Measurements from ENCODE around the gene SPON1.

SPON1 gene

DNA sequence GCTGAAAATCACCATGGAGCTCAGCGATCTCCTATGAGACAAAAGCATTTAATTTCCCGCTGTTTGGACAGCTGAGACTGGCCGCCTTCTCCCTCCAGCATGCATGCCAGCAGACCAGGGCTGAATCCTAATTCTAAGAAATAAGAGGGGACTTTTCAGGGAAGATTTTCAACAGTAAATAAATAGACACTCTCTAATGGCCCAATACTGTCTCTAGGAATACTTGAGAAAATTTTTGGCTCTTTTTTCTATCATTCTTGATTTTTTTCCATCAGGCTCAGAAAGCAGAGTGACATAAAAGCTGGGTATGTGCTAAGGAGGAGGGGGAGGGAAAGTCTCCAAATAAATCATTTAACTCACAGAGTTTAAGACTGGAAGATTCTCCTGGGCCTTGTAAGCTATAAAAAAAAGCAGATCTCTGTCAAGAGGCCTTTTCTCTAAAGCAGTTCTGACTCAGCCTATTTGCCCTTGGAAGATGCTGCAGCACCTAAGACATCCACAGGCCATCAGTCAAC is 17.6 kb upstream of the SPON1 start:
- no peak for DNase-seq

DNA sequence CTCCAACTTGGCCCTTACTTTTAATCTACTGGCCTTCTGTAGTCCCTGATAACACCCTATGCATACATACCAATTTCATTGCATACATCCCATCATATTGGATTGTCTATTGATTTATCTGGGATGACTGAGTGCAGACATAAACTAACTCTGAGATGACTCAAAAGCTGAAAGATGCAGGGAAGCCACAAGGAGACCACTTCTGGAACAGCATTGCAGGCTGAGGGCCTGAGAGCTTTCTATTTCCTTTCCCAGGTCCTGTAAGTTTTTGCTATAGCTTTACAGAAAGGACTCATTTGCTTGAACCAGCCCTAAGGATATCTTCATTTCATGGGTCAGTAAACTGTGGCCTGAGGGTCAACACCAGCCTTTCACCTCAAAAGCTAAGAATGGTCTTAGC is 15.1 kb upstream of the SPON1 start:
- DNase-seq, result no peak

DNA sequence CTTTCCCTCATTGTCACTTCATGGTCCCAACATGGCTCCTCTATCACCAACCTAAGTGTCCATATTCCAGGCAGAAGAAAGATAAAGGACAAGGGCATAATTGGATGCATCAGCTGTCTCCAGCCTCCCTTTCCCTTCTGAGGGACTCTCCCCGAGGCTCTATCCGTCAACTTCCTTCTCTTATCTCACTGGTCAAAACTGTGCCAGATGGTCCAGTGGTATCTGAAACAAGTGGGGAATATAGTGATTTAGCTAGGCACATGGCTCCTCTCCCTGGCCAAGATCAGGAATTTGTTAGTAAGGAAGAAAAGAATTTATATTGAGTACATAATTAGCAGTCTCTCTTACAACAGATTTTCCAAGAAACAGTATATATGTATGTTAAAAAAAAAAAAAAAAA is 12.6 kb upstream of the SPON1 start:
- no peak for DNase-seq

DNA sequence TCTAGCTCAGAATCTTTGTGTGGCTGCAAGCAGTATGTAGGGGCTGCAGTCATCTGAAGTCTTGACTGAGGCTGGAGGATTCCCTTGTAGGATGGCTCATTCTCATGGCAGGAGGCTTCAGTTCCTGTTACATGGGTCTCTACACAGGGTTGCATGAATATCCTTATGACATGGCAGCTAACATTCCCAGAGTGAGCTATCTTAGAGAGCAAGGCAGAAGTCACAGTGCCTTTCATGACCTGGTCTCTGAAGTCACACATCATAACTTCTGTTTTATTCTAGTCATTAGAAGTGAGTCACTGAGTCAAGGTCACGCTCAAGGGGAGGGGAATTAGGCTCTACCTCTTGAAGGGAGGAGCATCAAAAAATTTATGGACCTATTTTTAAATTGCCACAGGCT is 10.3 kb upstream of the SPON1 start:
- DNase-seq, result no peak

DNA sequence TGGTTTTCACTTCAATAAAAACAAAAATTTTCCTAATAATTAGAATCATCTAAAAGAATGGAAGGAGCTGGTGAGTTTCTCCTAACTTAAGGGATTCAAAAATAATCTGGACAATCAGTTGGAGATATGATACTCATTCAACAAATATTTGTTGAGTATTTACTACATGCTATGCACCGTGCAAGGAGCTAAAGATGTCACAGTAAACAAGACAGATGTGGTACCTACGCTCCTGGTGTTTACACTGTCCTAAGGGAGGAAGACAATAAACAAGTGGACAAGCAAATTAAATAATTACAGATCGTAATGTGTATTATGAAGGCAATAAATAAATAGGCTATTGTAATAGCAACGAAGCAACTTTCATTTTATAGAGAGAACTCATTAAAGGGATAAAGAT is 9.9 kb upstream of the SPON1 start:
- no peak for DNase-seq

DNA sequence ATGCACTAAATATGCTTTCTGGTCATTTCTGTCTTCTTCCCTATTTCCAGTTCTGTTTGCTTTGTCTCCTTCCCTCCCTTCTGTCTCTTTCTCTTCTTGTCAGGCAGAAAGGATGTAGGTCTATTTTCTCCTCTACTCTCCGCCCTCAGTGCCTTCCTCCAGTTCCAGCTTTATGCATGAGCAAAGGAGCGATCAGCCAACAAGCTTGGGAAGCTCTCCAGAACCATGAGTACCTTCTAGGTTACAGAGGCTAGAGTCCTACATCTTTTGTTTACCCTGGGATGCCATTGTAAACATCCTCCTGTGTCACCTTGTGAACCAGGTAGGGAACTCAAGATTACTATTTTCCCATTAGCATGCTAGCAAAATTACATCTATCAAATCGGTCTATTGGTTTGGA is 7.9 kb upstream of the SPON1 start:
- DNase-seq, result no peak

DNA sequence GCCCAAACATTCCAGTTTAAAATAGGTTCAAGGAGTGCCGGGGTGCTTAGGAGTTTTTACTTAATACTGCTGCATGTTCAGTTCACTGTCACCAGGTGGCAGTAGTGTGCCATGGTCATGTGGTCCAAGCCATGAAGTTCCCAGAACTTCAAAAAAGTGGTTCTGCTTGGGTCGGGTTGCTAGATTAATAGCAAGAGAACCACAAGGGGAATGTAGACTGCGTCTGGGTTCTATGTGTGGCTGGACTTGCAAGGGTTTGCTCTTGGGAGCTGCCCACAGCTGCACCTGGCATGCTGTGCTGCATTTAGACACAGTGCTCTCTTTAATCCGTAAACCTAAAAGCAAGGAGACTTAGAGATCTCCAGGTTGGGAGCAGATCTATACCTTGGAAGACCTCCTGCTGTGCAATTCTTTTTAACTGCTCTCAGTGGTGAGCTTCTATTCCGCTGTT is 6.5 kb upstream of the SPON1 start:
- DNase-seq, result no peak

DNA sequence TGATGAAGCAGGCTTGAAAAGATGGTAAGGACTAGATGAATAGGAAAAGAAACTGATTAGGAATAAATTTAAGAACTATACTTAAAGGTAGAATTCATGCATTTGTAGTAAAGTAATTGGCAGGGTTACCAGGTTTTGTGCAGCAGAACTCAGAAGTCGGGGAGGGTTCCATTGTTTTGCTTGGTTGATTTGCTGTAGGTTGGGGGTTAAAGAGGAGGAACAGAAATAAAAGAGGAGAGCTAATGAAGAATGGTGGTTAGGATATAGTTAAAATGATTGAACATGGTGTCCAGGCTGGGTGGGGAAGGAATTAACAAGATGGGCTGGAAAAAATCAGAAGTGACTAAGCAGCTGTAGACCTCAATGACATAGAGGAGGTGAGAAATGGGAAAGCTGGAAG is 5.5 kb upstream of the SPON1 start:
- no peak for DNase-seq

DNA sequence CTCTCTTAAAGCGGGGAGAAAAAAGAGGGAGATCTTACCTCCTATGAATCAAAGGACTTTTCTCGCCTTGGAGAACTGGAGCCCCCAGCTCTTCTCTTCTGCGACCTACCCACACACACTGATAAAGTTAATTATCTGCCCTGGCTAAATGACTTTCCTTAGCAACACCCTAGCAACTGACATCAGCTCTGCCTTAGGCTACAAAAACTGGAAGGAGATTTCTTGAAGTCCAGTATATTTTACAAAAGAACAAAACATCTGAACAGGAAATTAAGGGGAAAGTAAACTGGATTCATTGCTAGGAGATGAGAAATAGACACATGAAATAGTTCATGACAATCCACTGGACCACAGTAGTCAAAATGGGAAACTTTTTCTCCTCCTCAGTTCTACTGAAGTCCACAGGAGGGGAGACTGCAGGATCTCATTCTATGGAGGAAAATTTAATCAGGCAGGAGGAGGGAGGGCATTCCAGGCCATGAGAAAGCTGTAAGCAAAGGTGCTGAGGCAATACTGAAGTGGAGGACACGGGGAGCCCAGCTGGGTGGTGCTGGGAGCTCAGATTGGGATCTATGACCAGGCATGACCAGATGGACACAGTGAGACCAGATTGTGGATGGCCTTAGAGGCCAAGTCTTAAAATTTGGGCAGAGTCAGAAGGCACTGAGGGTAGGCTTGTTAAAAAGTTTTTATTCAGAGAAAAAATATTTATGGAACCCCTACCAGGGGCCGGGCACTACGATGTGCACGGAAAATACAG is 3.7 kb upstream of the SPON1 start:
- no peak for DNase-seq

DNA sequence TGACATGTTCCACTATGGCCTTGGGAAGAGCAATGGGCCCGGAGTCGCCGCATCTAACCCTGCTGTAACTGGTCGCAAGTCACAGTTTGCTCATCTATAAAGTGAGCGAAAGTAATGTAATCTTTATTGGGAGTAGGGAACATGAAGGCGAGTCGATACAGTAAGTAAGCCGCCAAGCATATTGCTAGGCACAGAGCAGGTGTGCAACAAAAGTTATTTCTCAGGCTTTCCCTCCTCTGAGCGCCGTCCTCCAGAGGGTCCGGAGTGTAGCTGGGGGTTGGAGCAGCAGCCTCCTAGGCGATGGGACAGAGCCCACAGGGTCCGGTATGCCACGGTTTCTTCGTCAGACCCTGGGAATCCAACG is 343 bp upstream of the SPON1 start:
- DNase-seq, result no peak

DNA sequence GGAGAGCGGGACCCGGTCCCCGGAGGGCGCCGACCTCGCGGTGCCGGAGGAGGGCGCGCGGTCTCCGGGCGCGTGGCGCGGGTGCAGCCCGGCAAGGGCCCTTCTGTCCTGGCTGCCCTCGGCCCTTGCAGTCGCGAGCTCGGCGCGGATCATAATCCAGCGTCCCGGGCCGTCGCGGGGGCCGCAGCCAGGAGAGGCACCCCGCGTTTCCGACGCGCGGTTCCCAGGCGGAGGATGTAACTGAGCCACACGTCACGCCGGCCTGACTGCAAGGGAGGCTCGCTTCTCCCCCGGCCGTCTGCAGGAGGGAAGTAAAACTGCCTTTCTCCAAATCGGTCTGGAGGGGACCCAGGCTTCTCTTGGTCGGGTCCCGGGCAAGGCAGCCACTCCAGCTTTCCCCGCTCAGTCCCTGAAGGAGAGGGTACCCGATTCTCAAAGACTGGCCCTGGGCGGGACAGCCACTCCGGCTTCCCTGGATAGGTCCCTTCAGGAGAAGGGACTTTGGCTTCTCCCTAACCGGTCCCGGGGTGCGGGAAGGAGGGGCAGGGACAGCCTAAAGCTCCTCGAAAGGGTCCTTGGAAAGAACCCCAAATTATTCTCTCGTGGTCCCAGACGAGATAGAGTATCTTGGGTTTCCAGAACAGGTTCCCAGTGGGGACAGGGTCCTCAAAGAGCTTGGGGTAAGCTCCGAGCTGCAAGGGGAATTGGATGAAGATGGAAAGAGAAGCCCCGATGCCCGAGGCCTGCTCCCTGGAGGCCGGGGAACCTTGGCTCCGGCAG is 836 bp downstream of the SPON1 start:
- DNase-seq, result no peak

DNA sequence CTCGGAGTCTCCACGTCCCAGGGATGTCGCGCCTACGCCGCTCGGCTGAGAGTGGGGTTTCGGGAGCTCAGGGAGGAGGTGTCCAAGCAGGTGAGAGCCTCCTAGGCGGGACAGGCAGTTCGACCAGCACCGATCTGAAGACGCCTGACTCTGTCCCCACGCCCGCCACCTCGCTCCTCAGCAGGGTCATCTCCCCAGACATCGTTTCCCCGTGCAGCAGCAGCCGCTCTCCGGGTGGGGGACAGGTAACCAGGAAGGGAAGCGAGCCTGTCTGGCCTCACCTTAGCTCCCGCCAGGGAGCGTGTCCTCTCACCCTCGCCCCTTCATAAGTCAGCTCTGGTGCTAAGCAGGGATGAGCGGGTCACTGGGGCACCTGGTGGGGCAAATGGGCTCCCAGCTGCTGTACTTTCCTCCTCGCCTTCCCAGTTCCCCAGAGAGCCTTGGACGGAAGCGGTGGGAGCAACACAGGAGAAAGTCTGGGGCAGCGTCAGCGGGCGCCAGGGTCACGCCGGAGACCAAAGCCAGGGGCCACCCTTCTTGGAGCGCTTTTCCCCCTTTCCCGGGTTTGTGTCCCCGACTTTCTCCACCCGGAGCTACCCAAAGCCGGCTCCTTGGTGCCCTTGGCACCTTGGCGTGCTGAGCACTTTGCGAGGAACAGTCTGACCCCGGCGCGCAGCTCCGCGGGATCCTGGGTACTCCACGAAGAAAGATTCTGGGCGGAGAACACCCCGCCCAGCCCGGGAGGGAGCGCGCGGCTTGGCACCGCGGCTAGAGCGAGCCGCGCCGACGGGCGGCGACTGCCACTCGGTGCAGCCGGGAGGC is 1.6 kb downstream of the SPON1 start:
- DNase-seq, result no peak

DNA sequence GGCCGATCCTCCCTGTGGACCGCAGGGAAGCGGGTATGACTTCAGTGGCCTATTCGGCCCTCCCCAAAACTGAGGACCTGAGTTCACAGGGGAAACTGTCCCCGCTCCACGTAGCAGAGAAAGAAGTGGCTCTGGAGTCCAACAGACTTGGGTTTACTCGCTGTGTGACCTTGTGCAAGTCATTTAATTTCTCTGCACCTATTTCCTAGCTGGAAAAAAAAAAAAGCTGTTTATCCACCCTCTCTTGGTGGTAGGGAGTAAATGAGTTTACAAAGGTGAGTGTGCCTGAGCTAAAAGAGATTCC is 2.2 kb downstream of the SPON1 start:
- no peak for DNase-seq

DNA sequence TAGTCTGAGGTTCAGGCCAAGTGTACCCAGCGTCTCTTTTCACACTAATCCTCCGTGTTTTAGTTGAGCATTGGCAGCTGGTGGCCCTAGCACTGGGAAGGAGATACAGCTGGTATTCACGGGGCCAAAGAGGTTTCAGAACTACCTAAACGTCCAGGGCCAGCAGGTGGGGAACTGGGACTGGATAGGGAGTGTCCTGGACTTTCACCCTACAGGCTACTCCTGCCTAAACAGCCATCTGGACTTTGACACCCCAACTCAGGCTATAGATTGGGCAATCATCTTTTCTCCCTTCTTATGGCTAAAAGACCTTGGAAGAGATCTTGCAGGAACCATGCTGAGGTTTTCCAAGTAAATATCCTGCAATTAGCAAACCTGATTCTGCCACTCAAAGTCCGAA is 2.8 kb downstream of the SPON1 start:
- no peak for DNase-seq

DNA sequence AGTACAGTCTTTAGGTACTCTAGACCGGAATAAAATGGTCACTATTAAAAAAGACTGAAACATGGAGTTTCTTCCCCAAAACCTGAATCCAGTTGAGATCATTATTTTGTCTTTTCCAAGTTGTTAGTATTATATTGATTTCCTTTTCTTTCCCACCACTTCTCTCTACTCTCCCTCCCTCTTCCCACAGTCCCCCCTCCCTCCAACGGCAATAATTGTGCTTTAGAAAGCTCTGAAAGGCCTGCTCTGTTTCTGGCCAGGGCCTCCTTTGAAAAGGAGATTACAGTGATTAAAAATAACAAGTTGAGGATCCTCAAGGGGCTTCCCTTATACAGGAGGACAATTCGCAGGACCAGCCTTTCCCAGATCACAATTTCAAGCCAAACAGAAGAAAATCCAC is 3.5 kb downstream of the SPON1 start:
- DNase-seq, result no peak

DNA sequence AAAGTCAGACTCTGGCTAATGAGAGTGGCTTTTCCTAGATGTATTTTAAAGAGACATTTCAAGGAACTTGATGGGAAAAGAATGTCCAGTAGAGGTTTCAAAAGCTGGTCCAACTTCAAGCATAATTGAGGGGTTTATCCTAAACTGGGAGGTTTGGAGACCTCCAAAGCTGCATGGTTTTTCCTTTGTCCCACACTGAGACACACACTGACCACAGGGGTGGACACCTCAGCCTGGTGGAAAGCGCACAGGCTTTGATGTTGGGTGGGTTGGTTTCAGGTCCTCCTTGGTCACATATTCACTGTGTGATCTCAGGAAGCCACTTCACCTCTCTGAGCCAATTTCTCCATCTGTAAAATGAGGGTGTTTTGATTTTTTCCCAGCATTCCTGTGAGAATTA is 4.0 kb downstream of the SPON1 start:
- no peak for DNase-seq

DNA sequence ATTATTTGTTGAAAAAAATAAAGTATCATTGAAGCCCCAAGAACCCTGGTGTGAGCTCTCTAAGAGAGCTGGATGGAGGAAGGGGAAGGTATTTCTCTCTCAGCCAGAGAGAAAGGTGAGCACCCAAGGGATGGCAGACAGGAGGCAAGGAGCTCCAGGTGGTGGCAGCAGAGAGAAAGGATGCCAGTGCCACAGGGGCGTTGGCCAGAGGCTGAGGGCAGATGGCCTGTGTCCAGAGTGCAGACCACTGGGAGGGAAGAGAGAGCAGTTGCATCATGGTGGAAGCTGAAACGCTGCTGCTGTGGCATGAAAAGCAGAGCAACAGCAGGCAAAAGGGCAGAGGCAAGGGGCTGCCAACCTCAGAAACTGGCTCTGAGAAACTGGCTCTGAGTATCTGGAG is 8.5 kb downstream of the SPON1 start:
- no peak for DNase-seq

DNA sequence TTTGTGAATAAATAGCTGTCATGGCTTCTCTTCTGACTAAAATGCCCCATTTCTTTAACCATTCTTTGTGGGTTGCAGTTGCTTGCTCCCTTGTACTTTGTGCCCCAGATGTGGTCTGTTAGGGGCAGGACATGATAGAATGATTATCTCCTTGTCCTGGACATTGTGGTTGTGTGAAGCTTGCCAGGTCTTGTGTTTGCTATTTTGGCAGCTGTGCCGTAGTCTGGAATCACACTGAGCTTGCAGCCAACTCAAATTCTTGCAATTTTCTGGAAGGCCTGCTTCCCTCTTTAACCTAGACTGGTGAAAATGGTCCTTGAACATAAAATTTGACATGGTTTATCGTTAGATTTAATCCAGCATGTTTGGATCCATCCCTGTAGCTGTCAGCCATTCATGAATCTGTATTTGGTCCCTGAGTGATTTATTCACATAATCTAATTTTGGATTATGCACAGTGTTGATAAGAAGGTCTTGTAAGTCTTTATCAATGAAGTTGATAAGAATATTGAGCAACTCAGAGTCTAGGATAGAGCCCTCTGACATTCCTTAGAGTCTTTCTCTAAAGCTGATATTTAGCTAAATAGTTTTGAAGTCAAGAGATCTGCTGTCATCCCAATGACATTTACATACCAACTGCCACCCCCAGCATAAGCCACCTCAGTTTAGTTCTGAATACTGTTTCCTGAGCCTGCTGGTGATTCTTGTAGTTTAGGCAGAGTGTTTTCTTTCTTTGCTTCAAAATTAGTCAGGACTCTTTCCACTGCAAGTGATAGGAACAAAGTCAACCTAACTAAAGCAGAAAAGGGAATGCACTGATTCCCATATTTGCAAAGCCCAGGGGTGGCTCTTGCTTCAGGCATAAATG is 9.8 kb downstream of the SPON1 start:
- no peak for DNase-seq

DNA sequence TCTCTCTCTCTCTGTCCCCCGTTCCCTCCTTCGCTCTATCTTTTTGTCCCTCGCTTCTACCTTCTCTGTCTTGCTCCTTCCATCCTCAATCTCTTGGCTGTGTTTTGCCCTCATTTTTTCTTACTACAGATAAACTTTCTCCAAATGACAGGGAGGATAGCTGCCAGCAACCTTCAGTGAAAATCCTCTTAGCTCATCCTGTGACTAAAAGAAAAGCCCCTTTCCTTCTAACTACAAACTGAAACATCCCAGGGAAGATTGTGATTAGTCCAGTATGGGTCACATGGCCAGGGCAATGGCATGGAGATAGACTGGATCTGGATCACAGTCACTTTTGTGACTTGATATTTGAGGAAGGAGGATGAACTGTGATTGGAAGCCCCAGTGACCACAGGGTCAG is 10.4 kb downstream of the SPON1 start:
- no peak for DNase-seq

DNA sequence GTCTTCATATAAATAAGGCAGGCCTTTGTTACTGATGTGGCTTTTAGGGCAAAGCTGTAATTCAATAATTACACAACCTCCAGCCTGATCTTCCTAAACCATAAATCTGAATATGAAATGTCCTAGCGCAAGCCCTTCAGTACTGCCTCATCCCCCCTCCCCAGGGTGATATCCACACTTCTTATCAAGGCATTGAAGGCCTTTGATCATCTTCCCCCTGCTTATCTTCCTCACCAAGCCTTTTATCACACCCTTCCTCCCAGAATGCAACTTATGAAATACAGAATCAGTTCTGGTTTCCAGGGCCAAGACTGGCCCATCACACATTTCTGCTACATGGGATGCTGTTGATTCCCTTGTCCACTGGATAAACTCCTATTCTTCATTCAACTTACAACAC is 12.1 kb downstream of the SPON1 start:
- no peak for DNase-seq

DNA sequence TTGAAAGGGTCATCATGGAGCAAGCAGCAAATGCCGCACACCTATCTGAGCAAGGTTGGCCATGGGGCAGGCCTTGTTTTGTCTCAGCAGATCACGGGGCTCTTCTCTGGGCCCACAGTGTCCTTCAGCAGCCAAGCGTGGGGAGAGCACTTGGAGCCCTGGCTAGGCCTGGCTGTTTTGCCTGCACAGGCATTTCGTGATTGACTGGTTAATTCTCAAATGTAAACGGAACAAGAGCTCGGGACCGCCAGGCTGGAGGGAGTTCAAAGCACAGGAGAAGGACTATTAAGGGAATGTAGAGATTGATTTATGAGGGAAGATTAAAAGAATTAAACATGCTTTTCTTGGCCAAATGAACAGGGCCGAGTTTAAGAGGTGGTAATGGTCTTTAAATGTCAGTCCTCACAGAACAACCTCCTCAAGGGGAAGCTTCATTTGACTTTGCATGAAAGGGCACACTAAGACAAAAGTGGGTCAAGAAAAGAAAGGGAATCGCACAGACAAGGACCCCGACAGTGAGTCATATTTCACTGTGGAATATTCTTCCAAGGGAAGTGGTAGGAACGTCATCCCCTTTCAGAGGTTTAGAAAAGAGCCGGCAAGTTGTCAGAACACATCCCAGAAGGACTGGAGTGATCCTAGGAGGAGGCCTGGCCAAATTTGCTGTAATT is 20.7 kb downstream of the SPON1 start:
- DNase-seq, result no peak
